Smooth muscle cell (in vitro differentiated cells): ENCODE measurements around the gene OR52E8. TPM values are rescaled to one million over a fixed set of nuclear protein-coding genes. Genes with fewer than 3 reads are reported as not detected.

ENCODE experiments used
- DNase-seq: peaks from one replicate; lab custom pipeline; 2025; ENCODE audit not compliant: unreplicated experiment; lab: John Stamatoyannopoulos, UW
- H2AFZ ChIP-seq: fragments of 200-600 bp; sonication (generic); 2 replicates; pipeline ENCODE4 v1.6.0; 2016; ENCODE audit warnings: antibody characterized with exemption, low read depth, mild to moderate bottlenecking
- H3F3A ChIP-seq: fragments of 200-600 bp; sonication (generic); 2 replicates; pipeline ENCODE4 v1.6.0; 2017; ENCODE audit warnings: antibody characterized with exemption, low read depth
- H3K27ac ChIP-seq: fragments of 200-600 bp; sonication (generic); 2 replicates; pipeline ENCODE4 v1.5.1; 2016; ENCODE audit warnings: low read depth, mild to moderate bottlenecking
- H3K27me3 ChIP-seq: fragments of 200-600 bp; sonication (generic); 2 replicates; pipeline ENCODE4 v1.6.1; 2016; ENCODE audit warnings: low read depth, mild to moderate bottlenecking
- H3K36me3 ChIP-seq: fragments of 200-600 bp; sonication (generic); 2 replicates; pipeline ENCODE4 v1.5.1; 2016; ENCODE audit warnings: low read depth
- H3K4me1 ChIP-seq: fragments of 200-600 bp; sonication (generic); 2 replicates; pipeline ENCODE4 v1.5.1; 2016; ENCODE audit warnings: low read depth
- H3K4me2 ChIP-seq: fragments of 200-600 bp; sonication (generic); 2 replicates; pipeline ENCODE4 v1.6.0; 2016; ENCODE audit warnings: mild to moderate bottlenecking
- H3K4me3 ChIP-seq: fragments of 200-600 bp; sonication (generic); 2 replicates; pipeline ENCODE4 v1.5.1; 2016; ENCODE audit warnings: mild to moderate bottlenecking
- H3K79me2 ChIP-seq: fragments of 200-600 bp; sonication (generic); 2 replicates; pipeline ENCODE4 v1.6.0; 2016; ENCODE audit warnings: low read depth, mild to moderate bottlenecking
- H3K9ac ChIP-seq: fragments of 200-600 bp; sonication (generic); 2 replicates; pipeline ENCODE4 v1.6.0; 2016; ENCODE audit warnings: low read depth
- H3K9me3 ChIP-seq: fragments of 200-600 bp; sonication (generic); replicated peaks from 2 replicates; pipeline ENCODE4 v1.5.1; 2016; ENCODE audit warnings: low read depth
- H4K20me1 ChIP-seq: fragments of 200-600 bp; sonication (generic); 2 replicates; pipeline ENCODE4 v1.6.0; 2016; ENCODE audit warnings: low read depth
- CTCF ChIP-seq: fragments of 200-600 bp; sonication (generic); IDR thresholded peaks from 2 replicates; pipeline ENCODE4 v1.5.1; 2017; ENCODE audit warnings: borderline replicate concordance, mild to moderate bottlenecking, antibody characterized with exemption; ENCODE audit not compliant: insufficient read depth, poor library complexity, severe bottlenecking
- WGBS: methylation state at CpG from one replicate; pipeline ENCODE4 v1.1.7; 2016; ENCODE audit warnings: low lambda C conversion rate; 5-methylcytosine and 5-hydroxymethylcytosine counted together
- polyA plus RNA-seq: library from polyadenylated mRNA; unstranded; fragments of >200 nt; fragmentation: Nextera tagmentation; extraction: Ambion mirVana; gene quantifications from 2 replicates; pipeline ENCODE4 v1.2.1, GENCODE V29; 2016
- total RNA-seq: library from RNA; depleted of rRNA; stranded (reverse); fragments of >200 nt; gene quantifications from 2 replicates; pipeline ENCODE4 v1.2.3, GENCODE V29; 2014

Gene OR52E8
- total and polyA plus RNA-seq, 2 experiments from 2014 or later: not detected

- Histone ChIP-seq H3K9ac (no peak overlapping the region), H3K79me2 (no peaks in the 10 kb centered on the region), H3K27ac (no peak overlapping the region), H3K4me2 (no peak overlapping the region), H3K4me3 (no peak overlapping the region), H3K27me3 (peaks cover 4% of the 10 kb centered on the region), H3K36me3 (no peaks in the 10 kb centered on the region), H4K20me1 (no peaks in the 10 kb centered on the region), H3F3A (no peaks in the 10 kb centered on the region), H3K9me3 (no peaks in the 10 kb centered on the region), H3K4me1 (no peaks in the 10 kb centered on the region), H2AFZ (no peak overlapping the region)
- WGBS: 84% methylated on average over 1 of the region's 1 CpG
- no peak for DNase-seq
- no peak for TF ChIP-seq CTCF
Measured at GRCh38 chr11:5846701-5847100, 10.8 kb downstream of the OR52E8 start.

GRCh38 chr11:5841797-5842196 lies 15.7 kb downstream of the OR52E8 start, which contains the start of gene OR52E6:
TSS of gene OR52E6 (minus strand) at chr11:5841897. CDS start at chr11:5841897, 0 bp downstream.
- H3K9me3 ChIP-seq: no peaks in the 10 kb centered on the region
- H3K27me3 ChIP-seq: peaks cover 4% of the 10 kb centered on the region
- no peak within 1 kb of the TSS for H3K27ac ChIP-seq
- no peak within 1 kb of the TSS for H2AFZ ChIP-seq
- no peaks in the 10 kb centered on the region for H3F3A ChIP-seq
- H3K4me1 ChIP-seq: no peaks in the 10 kb centered on the region
- H3K79me2 ChIP-seq: no peaks in the 10 kb centered on the region
- DNase-seq: no peak
- no peak for TF ChIP-seq CTCF
- no peaks in the 10 kb centered on the region for H4K20me1 ChIP-seq
- H3K4me3 ChIP-seq: no peak within 1 kb of the TSS
- WGBS: 37% methylated on average over 1 of the region's 1 CpG
- H3K4me2 ChIP-seq: no peak within 1 kb of the TSS
- H3K9ac ChIP-seq: no peak within 1 kb of the TSS
- H3K36me3 ChIP-seq: no peaks in the 10 kb centered on the region

- Histone ChIP-seq H3K9me3 (no peaks in the 10 kb centered on the region), H3K4me1 (no peaks in the 10 kb centered on the region), H4K20me1 (no peaks in the 10 kb centered on the region), H3K36me3 (no peaks in the 10 kb centered on the region), H2AFZ (no peak overlapping the region), H3F3A (no peaks in the 10 kb centered on the region), H3K4me3 (no peak overlapping the region), H3K79me2 (no peaks in the 10 kb centered on the region), H3K9ac (no peak overlapping the region), H3K27ac (no peak overlapping the region), H3K4me2 (no peak overlapping the region), H3K27me3 (no peaks in the 10 kb centered on the region)
- no peak for DNase-seq
- WGBS: 72% methylated on average over 2 of the region's 2 CpGs
- TF ChIP-seq CTCF: no peak
Measured at GRCh38 chr11:5837695-5838094, 19.8 kb downstream of the OR52E8 start.

- no peaks in the 10 kb centered on the region for H3K36me3 ChIP-seq
- no peak for DNase-seq
- H3K9ac ChIP-seq: no peak overlapping the region
- no peaks in the 10 kb centered on the region for H3K4me1 ChIP-seq
- no peaks in the 10 kb centered on the region for H3K79me2 ChIP-seq
- no peaks in the 10 kb centered on the region for H3K9me3 ChIP-seq
- 86% methylated on average over 2 of the region's 2 CpGs for WGBS
- H2AFZ ChIP-seq: no peak overlapping the region
- no peak overlapping the region for H3K4me3 ChIP-seq
- no peak overlapping the region for H3K4me2 ChIP-seq
- H4K20me1 ChIP-seq: no peaks in the 10 kb centered on the region
- H3K27ac ChIP-seq: no peak overlapping the region
- TF ChIP-seq CTCF: no peak
- no peaks in the 10 kb centered on the region for H3F3A ChIP-seq
- H3K27me3 ChIP-seq: no peaks in the 10 kb centered on the region
Measured at GRCh38 chr11:5833446-5833845, 24.0 kb downstream of the OR52E8 start.
